Stomach (tissue), 9 donors: ENCODE results near the gene HSPA4. TPM values are rescaled to one million over a fixed set of nuclear protein-coding genes. Genes with fewer than 3 reads are reported as not detected.

Experiments
- DNase-seq, 2 donors: peaks; one replicate each; pipeline versions ENCODE4 v3.0.0 to v3.0.0-alpha.2; 2013 to 2019
- H3K27ac ChIP-seq, 5 donors: fragments of 200-600 bp in 4 of 5; sonication (generic) in 4 of 5; one replicate each; pipeline ENCODE4 v1.5.1; 2013 to 2019; ENCODE audit warnings: mild to moderate bottlenecking in 1 of 5, moderate library complexity in 1 of 5
- H3K27me3 ChIP-seq, 3 donors: fragments of 200-600 bp; sonication (generic); one replicate each; pipeline ENCODE4 v1.5.1; 2017 to 2019; ENCODE audit warnings: mixed run types in 1 of 3
- H3K36me3 ChIP-seq, 4 donors: fragments of 200-600 bp; sonication (generic); 1 replicate in 3 of 4; 2 replicates in 1 of 4; pipeline ENCODE4 v1.5.1; 2016 to 2019
- H3K4me1 ChIP-seq, 4 donors: fragments of 200-600 bp; sonication (generic); one replicate each; pipeline ENCODE4 v1.5.1; 2016 to 2019
- H3K4me3 ChIP-seq, 4 donors: fragments of 200-600 bp; sonication (generic) in 3 of 4; one replicate each; pipeline ENCODE4 v1.5.1; 2016 to 2019; ENCODE audit warnings: mild to moderate bottlenecking in 1 of 4
- H3K9me3 ChIP-seq, 4 donors: fragments of 200-600 bp; sonication (generic); one replicate each; pipeline ENCODE4 v1.5.1; 2016 to 2019
- EP300 ChIP-seq: sonication (generic); formaldehyde crosslinking; IDR thresholded peaks from one replicate; pipeline ENCODE4 v1.6.1; 2017; ENCODE audit warnings: antibody characterized with exemption
- POLR2A ChIP-seq, 4 donors: fragments of 450-650 bp; IDR thresholded peaks; one replicate each; pipeline ENCODE4 v1.6.1; 2016; ENCODE audit warnings: antibody characterized with exemption in 4 of 4, control low read depth in 2 of 4, mild to moderate bottlenecking in 1 of 4, moderate library complexity in 1 of 4
- POLR2AphosphoS5 ChIP-seq, 3 donors: sonication (generic); formaldehyde crosslinking; IDR thresholded peaks; one replicate each; pipeline ENCODE4 v1.6.1; 2016; ENCODE audit warnings: antibody characterized with exemption in 3 of 3
- WGBS, 5 donors: extraction: QIAGEN DNeasy Blood & Tissue Kit in 3 of 5; methylation state at CpG; one replicate each; pipeline versions ENCODE4 v1.1.5 to v1.1.7; 2013 to 2018; 5-methylcytosine and 5-hydroxymethylcytosine counted together
- intact Hi-C: fragments of 100-400 bp; cut with DNase I; formaldehyde crosslinking; loops from one replicate; pipeline ENCODE4 v1.15.1; 2023; ENCODE audit warnings: low total_unique reads
- polyA plus RNA-seq, 3 donors: library from polyadenylated mRNA; stranded (reverse); fragments of 200-250 nt; gene quantifications; one replicate each; pipeline ENCODE4 v1.2.3, GENCODE V29; 2013
- total RNA-seq, 5 donors: library from RNA; depleted of rRNA; stranded (reverse); fragments of >200 nt; gene quantifications; one replicate each; pipeline versions ENCODE4 v1.1.0 to v1.2.3, GENCODE V29; 2014 to 2016
- TF ChIP-seq, protein P1 (sequence below), 7 experiments: fragments of 450-650 bp in 4 of 7; fragments of 200-600 bp in 3 of 7; sonication (generic) in 3 of 7; IDR thresholded peaks; one replicate each; pipeline ENCODE4 v1.5.1; 2016 to 2019; ENCODE audit warnings: antibody characterized with exemption in 7 of 7, control low read depth in 2 of 7, mild to moderate bottlenecking in 1 of 7
- donor health status: healthy with polysubstance abuse.
- donor health status: Bipolar disorder and iron deficiency.
- donor health status: healthy.

Gene HSPA4
- total and polyA plus RNA-seq, 8 donors, result 21.6 to 79.1 (median 37.2) TPM

DNA sequence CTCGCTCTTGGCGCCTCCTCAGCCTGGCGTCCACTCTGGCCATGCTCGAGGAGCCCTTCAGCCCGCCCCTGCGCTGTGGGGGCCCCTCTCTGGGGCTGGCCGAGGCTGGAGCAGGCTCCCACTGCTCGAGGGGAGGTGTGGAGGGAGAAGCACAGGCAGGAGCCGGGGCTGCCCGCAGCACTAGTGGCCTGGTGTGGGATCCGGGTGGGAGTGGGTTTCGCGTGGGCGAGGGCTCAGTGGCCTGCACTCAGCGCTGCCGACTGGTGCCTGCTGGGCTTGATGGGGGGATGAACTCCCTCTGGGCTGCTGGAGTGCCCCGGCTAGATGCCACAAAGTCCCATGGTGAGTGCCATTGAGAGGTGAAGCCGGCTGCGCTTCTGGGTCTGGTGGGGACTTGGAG, 4.4 kb upstream of the HSPA4 start:
- Histone ChIP-seq H3K27me3 (no peaks in the 10 kb centered on the region), H3K9me3 (no peaks in the 10 kb centered on the region), H3K36me3 (no peaks in the 10 kb centered on the region), H3K4me1 (peaks cover 10 to 30% (median 21%) of the 10 kb centered on the region in 4 donors), H3K4me3 (no peak overlapping the region), H3K27ac (no peak overlapping the region)
- DNase-seq, result no peak
- WGBS, 5 donors, result 90 to 100% (median 95%) methylated on average over 6 to 19 of the region's 19 CpGs
- intact Hi-C loops, result no loop called here
- TF ChIP-seq POLR2A (IDR thresholded peaks at IDR 0.05), result no peak
- TF ChIP-seq, protein P1, sequence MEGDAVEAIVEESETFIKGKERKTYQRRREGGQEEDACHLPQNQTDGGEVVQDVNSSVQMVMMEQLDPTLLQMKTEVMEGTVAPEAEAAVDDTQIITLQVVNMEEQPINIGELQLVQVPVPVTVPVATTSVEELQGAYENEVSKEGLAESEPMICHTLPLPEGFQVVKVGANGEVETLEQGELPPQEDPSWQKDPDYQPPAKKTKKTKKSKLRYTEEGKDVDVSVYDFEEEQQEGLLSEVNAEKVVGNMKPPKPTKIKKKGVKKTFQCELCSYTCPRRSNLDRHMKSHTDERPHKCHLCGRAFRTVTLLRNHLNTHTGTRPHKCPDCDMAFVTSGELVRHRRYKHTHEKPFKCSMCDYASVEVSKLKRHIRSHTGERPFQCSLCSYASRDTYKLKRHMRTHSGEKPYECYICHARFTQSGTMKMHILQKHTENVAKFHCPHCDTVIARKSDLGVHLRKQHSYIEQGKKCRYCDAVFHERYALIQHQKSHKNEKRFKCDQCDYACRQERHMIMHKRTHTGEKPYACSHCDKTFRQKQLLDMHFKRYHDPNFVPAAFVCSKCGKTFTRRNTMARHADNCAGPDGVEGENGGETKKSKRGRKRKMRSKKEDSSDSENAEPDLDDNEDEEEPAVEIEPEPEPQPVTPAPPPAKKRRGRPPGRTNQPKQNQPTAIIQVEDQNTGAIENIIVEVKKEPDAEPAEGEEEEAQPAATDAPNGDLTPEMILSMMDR (IDR thresholded peaks at IDR 0.05), result no peak
- TF ChIP-seq POLR2AphosphoS5 (IDR thresholded peaks at IDR 0.05), result no peak
- no peak for TF ChIP-seq EP300

DNA sequence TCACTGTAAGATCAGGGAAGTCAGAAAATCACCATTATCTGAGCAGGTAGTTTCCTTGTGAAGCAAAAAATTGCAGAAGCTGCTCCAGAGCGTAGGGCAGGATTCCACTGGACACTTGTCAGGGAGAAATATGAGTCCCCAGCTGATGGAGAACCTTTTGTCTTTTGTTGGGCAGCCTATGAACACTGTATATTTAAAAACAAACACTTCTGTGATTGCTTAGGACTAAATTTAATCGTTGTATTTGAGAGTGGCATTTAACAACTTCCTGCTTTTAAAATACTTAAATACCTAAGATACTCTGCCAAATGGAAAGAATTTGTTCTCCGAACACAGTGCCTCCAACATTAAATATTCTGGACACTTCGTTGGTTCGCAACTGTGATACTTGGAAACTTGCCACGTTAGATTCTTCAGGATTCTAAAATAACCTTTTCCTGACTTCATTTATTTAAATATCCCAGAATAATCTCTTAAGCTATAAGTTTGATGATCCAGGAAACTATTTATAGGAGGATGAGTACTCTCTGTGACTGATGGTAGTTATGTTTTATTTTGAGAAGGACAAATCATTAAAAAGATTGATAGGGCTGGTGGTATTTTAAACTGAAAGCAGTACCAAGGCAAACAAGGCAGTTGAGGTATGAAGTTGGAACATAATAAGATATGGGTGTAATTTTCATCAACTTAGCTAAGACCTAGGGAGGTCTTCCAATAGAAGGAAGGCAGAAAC, 2.7 kb upstream of the HSPA4 start:
- H3K27me3 ChIP-seq, result no peaks in the 10 kb centered on the region
- intact Hi-C loops, result no loop called here
- peaks cover 21 to 45% (median 33%) of the 10 kb centered on the region in 4 donors for H3K4me1 ChIP-seq
- no peaks in the 10 kb centered on the region for H3K9me3 ChIP-seq
- no peaks in the 10 kb centered on the region for H3K36me3 ChIP-seq
- DNase-seq, result peak in 1 of 2 donors; percentile 17
- H3K27ac ChIP-seq, result peak overlapping the region in 3 of 5 donors; percentile 41 to 51 (median 50)
- H3K4me3 ChIP-seq, result no peak overlapping the region
- 19 to 36% (median 24%) methylated on average over 6 of the region's 6 CpGs for WGBS, 5 donors
- TF ChIP-seq POLR2A (IDR thresholded peaks at IDR 0.05) (no peak), EP300 (no peak), POLR2AphosphoS5 (IDR thresholded peaks at IDR 0.05) (no peak)
- TF ChIP-seq, protein P1 (IDR thresholded peaks at IDR 0.05), result no peak

DNA sequence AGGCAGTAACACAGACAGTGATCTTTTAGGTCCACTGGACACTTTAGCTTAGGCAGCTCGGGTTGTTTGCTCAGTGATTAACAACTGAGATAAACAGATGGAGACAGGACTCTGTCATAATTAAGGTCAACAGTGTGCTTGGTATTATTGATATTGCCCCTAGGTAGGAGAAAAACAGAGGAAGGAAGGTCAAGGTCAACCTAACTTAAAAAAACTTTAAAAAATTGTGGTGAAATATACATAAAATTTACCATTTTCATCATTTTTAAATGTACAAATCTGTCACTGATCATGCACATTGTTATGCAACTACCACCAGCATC, 2.1 kb upstream of the HSPA4 start:
- peak in 1 of 2 donors; percentile 20 for DNase-seq
- no peaks in the 10 kb centered on the region for H3K36me3 ChIP-seq
- WGBS, 5 donors, result 10 to 45% (median 13%) methylated on average over 1 of the region's 1 CpG
- TF ChIP-seq EP300 (no peak), POLR2AphosphoS5 (IDR thresholded peaks at IDR 0.05) (no peak), POLR2A (IDR thresholded peaks at IDR 0.05) (no peak)
- intact Hi-C loops, result no loop called here
- peak overlapping the region in 3 of 5 donors; percentile 41 to 51 (median 50) for H3K27ac ChIP-seq
- H3K4me3 ChIP-seq, result no peak overlapping the region
- no peaks in the 10 kb centered on the region for H3K27me3 ChIP-seq
- peaks cover 21 to 50% (median 38%) of the 10 kb centered on the region in 4 donors for H3K4me1 ChIP-seq
- H3K9me3 ChIP-seq, result no peaks in the 10 kb centered on the region

DNA sequence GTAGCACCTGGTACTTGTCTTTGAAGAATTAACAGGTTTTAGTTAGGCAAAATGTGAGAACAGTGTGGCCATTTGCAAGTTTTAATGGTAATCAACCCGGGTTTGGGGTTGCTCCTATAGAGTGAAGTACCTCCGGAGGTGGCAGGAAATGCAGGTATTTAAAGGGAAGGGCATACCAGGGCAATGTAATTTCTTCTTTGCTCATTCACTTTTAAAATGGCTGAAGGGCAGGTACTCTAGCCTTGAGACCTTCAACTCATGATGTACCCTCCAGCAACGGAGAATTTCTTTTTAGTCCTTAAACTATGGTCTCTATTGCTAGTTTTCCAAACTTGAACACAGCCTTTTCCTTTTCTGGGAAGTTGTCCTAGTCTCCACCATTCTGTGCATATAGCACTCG, 1.3 kb upstream of the HSPA4 start:
- Histone ChIP-seq H3K4me1 (peaks cover 21 to 57% (median 42%) of the 10 kb centered on the region in 4 donors), H3K27me3 (no peaks in the 10 kb centered on the region), H3K27ac (peak overlapping the region in 4 of 5 donors; percentile 97 to 99 (median 98)), H3K9me3 (no peaks in the 10 kb centered on the region), H3K36me3 (no peaks in the 10 kb centered on the region), H3K4me3 (peak overlapping the region; percentile 78 to 88 (median 88))
- TF ChIP-seq POLR2AphosphoS5 (IDR thresholded peaks at IDR 0.05) (no peak), EP300 (no peak), POLR2A (IDR thresholded peaks at IDR 0.05) (no peak)
- TF ChIP-seq, protein P1 (IDR thresholded peaks at IDR 0.05), result no peak
- 35 to 52% (median 46%) methylated on average over 4 of the region's 4 CpGs for WGBS, 5 donors
- DNase-seq, result peak in 1 of 2 donors; percentile 40
- intact Hi-C loops, result no loop called here

DNA sequence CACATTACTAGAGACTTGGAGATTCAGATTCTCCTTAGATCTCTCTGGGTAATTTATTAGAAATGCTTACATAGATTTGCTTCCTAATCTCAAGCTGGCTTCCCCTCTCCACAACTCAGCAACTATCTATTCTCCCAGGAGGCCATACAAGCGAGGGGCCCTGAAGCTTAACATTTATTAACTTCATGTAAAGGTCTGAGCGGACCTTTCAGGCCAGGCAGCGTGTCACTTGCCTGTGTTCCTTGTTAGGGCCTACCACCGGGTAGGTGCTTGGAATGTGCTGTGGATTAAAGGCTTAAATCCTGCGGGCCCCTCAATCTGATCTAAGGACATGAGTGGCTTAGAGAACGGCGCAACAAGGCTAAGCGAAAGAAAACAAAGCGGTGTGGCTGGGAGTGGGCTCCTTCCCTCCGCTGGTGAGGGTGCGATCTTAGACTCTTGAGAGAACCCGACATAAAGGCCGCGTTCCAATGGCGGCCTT, 712 bp upstream of the HSPA4 start:
- whole genome bisulfite sequencing, 5 donors, result 1 to 2% (median 1%) methylated on average over 13 to 15 of the region's 15 CpGs
- DNase-seq, result no peak

More for the DNA sequence above, 712 bp upstream of the HSPA4 start:
- Histone ChIP-seq H3K9me3 (no peaks in the 10 kb centered on the region), H3K27ac (peak overlapping the region; percentile 97 to 99 (median 97)), H3K27me3 (no peaks in the 10 kb centered on the region), H3K4me1 (peaks cover 21 to 62% (median 45%) of the 10 kb centered on the region in 4 donors), H3K36me3 (no peaks in the 10 kb centered on the region), H3K4me3 (peak overlapping the region; percentile 78 to 88 (median 88))
- intact Hi-C loops, result no loop called here
- TF ChIP-seq, protein P1 (IDR thresholded peaks at IDR 0.05), result no peak
- TF ChIP-seq POLR2A (IDR thresholded peaks at IDR 0.05), result no peak
- no peak for TF ChIP-seq EP300
- TF ChIP-seq POLR2AphosphoS5 (IDR thresholded peaks at IDR 0.05), result no peak
